H1 (cell line): ENCODE measurements around the gene SLC7A14. TPM values are rescaled to one million over a fixed set of nuclear protein-coding genes. Genes with fewer than 3 reads are reported as not detected.

Source experiments
- CTCF ChIA-PET: fragments of 300-600 bp; sonication (Branson Sonifier 250); formaldehyde crosslinking; loops from one replicate; lab custom pipeline; 2021; ENCODE audit not compliant: partially characterized antibody; lab: Charles Lee
- POLR2A ChIA-PET: fragments of 300-600 bp; sonication (Branson Sonifier 250); formaldehyde crosslinking; loops from one replicate; lab custom pipeline; 2021; ENCODE audit warnings: inconsistent platforms; ENCODE audit not compliant: partially characterized antibody; lab: Charles Lee
- DNase-seq, 2 experiments: peaks; one replicate each; pipeline versions ENCODE4 v3.0.0 to v3.0.0-alpha.2; 2010 to 2022; ENCODE audit warnings: low spot score in 2 of 2, low read depth in 1 of 2, mixed read lengths in 1 of 2
- FAIRE-seq: peaks from 2 replicates; lab custom pipeline; 2011; peaks lifted over from hg19 to GRCh38; lab: Jason Lieb, UNC
- H2AFZ ChIP-seq: 2 replicates; pipeline ENCODE4 v1.8.1; 2012; ENCODE audit warnings: low read length, inconsistent platforms
- H2AK5ac ChIP-seq: 2 replicates; pipeline ENCODE4 v1.6.1; 2013; ENCODE audit warnings: low read depth, low read length
- H2BK120ac ChIP-seq: replicated peaks from 2 replicates; pipeline ENCODE3; 2013; ENCODE audit warnings: low read depth, low read length, inconsistent platforms
- H2BK12ac ChIP-seq: 2 replicates; pipeline ENCODE4 v1.6.1; 2013; ENCODE audit warnings: low read depth, low read length
- H2BK15ac ChIP-seq: 2 replicates; pipeline ENCODE4 v1.6.1; 2013; ENCODE audit warnings: low read length
- H2BK20ac ChIP-seq: 2 replicates; pipeline ENCODE4 v1.6.1; 2013; ENCODE audit warnings: low read length
- H2BK5ac ChIP-seq: 2 replicates; pipeline ENCODE4 v1.6.1; 2013; ENCODE audit warnings: low read depth, low read length
- H3K14ac ChIP-seq: 2 replicates; pipeline ENCODE4 v1.6.1; 2013; ENCODE audit warnings: inconsistent platforms; ENCODE audit not compliant: insufficient read length
- H3K18ac ChIP-seq: 2 replicates; pipeline ENCODE4 v1.6.1; 2013; ENCODE audit warnings: low read length; ENCODE audit errors: extremely low read depth
- H3K23ac ChIP-seq: 2 replicates; pipeline ENCODE4 v1.6.1; 2013; ENCODE audit warnings: inconsistent platforms; ENCODE audit not compliant: insufficient read length
- H3K23me2 ChIP-seq: 2 replicates; pipeline ENCODE4 v1.6.1; 2013; ENCODE audit warnings: low read depth, low read length
- H3K27ac ChIP-seq: 2 replicates; pipeline ENCODE4 v1.6.1; 2011; ENCODE audit warnings: low read depth, low read length, inconsistent platforms
- H3K27me3 ChIP-seq, 4 experiments: replicated peaks in 1 of 4; 1 replicate in 1 of 4; 2 replicates in 3 of 4; pipeline versions ENCODE4 v1.6.1 to v1.8.1; 2011 to 2013; ENCODE audit warnings: low read length in 3 of 4, mild to moderate bottlenecking in 3 of 4, inconsistent platforms in 2 of 4, mixed read lengths in 2 of 4, moderate library complexity in 1 of 4; ENCODE audit not compliant: control insufficient read depth in 3 of 4, insufficient read depth in 3 of 4; ENCODE audit errors: extremely low read depth in 1 of 4
- H3K36me3 ChIP-seq, 4 experiments: 2 replicates each; pipeline versions ENCODE4 v1.6.1 to v1.8.1; 2011 to 2013; ENCODE audit warnings: mild to moderate bottlenecking in 4 of 4, low read length in 3 of 4, moderate library complexity in 2 of 4, control low read depth in 1 of 4, inconsistent platforms in 1 of 4; ENCODE audit not compliant: insufficient read depth in 4 of 4, control insufficient read depth in 2 of 4
- H3K4ac ChIP-seq: replicated peaks from 2 replicates; pipeline ENCODE3; 2013; ENCODE audit warnings: low read length, low read depth, mixed read lengths, inconsistent platforms; ENCODE audit not compliant: insufficient read length
- H3K4me1 ChIP-seq, 4 experiments: replicated peaks in 1 of 4; 1 replicate in 1 of 4; 2 replicates in 3 of 4; pipeline versions ENCODE4 v1.6.1 to v1.8.1; 2011 to 2013; ENCODE audit warnings: low read length in 3 of 4, inconsistent platforms in 2 of 4, mixed read lengths in 1 of 4; ENCODE audit not compliant: insufficient read depth in 4 of 4, control insufficient read depth in 3 of 4
- H3K4me2 ChIP-seq, 2 experiments: 2 replicates each; pipeline versions ENCODE4 v1.6.1 to v1.8.1; 2011 to 2013; ENCODE audit warnings: low read depth in 2 of 2, low read length in 2 of 2, control low read depth in 1 of 2, inconsistent platforms in 1 of 2, mild to moderate bottlenecking in 1 of 2; ENCODE audit not compliant: insufficient read depth in 1 of 2
- H3K4me3 ChIP-seq, 4 experiments: fragments of 200-600, 300-600 bp in 1 of 4; sonication (generic), shearing (Covaris generic), sonication (Bioruptor Twin) in 1 of 4; 2 replicates each; pipeline versions ENCODE4 v1.5.1 to v1.8.1; 2011 to 2016; ENCODE audit warnings: low read length in 4 of 4, low read depth in 3 of 4, control low read depth in 2 of 4, inconsistent platforms in 2 of 4, mild to moderate bottlenecking in 2 of 4, mixed read lengths in 1 of 4, moderate library complexity in 1 of 4; ENCODE audit not compliant: insufficient read depth in 2 of 4; ENCODE audit errors: extremely low read depth in 1 of 4
- H3K56ac ChIP-seq: replicated peaks from 2 replicates; pipeline ENCODE3; 2013; ENCODE audit warnings: low read depth, mild to moderate bottlenecking, mixed read lengths, low read length, inconsistent platforms; ENCODE audit not compliant: insufficient read length
- H3K79me1 ChIP-seq: 2 replicates; pipeline ENCODE4 v1.6.1; 2013; ENCODE audit warnings: low read depth, low read length, control low read depth
- H3K79me2 ChIP-seq, 2 experiments: 2 replicates each; pipeline versions ENCODE4 v1.6.1 to v1.8.1; 2012 to 2013; ENCODE audit warnings: low read length in 2 of 2, mild to moderate bottlenecking in 2 of 2, inconsistent platforms in 1 of 2; ENCODE audit not compliant: insufficient read depth in 2 of 2, control insufficient read depth in 1 of 2
- H3K9ac ChIP-seq, 4 experiments: replicated peaks in 1 of 4; 1 replicate in 1 of 4; 2 replicates in 3 of 4; pipeline versions ENCODE4 v1.6.1 to v1.8.1; 2011 to 2013; ENCODE audit warnings: low read depth in 3 of 4, low read length in 3 of 4, control low read depth in 2 of 4, mild to moderate bottlenecking in 2 of 4, moderate library complexity in 2 of 4, inconsistent platforms in 1 of 4; ENCODE audit errors: extremely low read depth in 1 of 4
- H3K9me3 ChIP-seq, 2 experiments: 2 replicates each; pipeline versions ENCODE4 v1.6.1 to v1.8.1; 2012 to 2013; ENCODE audit warnings: mild to moderate bottlenecking in 2 of 2, moderate library complexity in 2 of 2, control low read depth in 1 of 2, inconsistent platforms in 1 of 2, low read depth in 1 of 2, low read length in 1 of 2, mixed read lengths in 1 of 2; ENCODE audit not compliant: insufficient read depth in 2 of 2
- H4K20me1 ChIP-seq, 2 experiments: replicated peaks in 1 of 2; 2 replicates each; pipeline versions ENCODE3 to v1.8.1; 2011 to 2013; ENCODE audit warnings: inconsistent platforms in 2 of 2, low read length in 2 of 2, mild to moderate bottlenecking in 1 of 2; ENCODE audit not compliant: insufficient read depth in 2 of 2, control insufficient read depth in 1 of 2
- H4K5ac ChIP-seq: 2 replicates; pipeline ENCODE4 v1.6.1; 2013; ENCODE audit warnings: low read length, low read depth, mixed read lengths, inconsistent platforms; ENCODE audit not compliant: insufficient read length
- H4K8ac ChIP-seq: 2 replicates; pipeline ENCODE4 v1.8.0; 2013; ENCODE audit warnings: mild to moderate bottlenecking, moderate library complexity, low read length, inconsistent platforms; ENCODE audit not compliant: insufficient read depth; ENCODE audit errors: extremely low read depth
- H4K91ac ChIP-seq: replicated peaks from 2 replicates; pipeline ENCODE3; 2013; ENCODE audit warnings: low read length, mixed read lengths, inconsistent platforms; ENCODE audit not compliant: insufficient read length
- CREB1 ChIP-seq: IDR thresholded peaks from 2 replicates; pipeline ENCODE4 v1.6.1; 2012; ENCODE audit warnings: inconsistent platforms
- GABPA ChIP-seq: IDR thresholded peaks from 2 replicates; pipeline ENCODE4 v1.6.1; 2011; ENCODE audit warnings: mild to moderate bottlenecking, low read length, moderate library complexity, borderline replicate concordance; ENCODE audit not compliant: insufficient read depth
- JUN ChIP-seq: IDR thresholded peaks from 2 replicates; pipeline ENCODE4 v1.6.1; 2011; ENCODE audit warnings: low read depth, mild to moderate bottlenecking, improper control_type of control experiment, low read length
- RFX5 ChIP-seq: IDR thresholded peaks from 2 replicates; pipeline ENCODE4 v1.6.1; 2011; ENCODE audit warnings: low read depth, low read length, improper control_type of control experiment, borderline replicate concordance
- TBP ChIP-seq: IDR thresholded peaks from 2 replicates; pipeline ENCODE4 v1.6.1; 2011; ENCODE audit warnings: low read depth, low read length, improper control_type of control experiment
- ZNF274 ChIP-seq: IDR thresholded peaks from 2 replicates; pipeline ENCODE4 v1.7.0; 2012; ENCODE audit warnings: low read length, borderline replicate concordance; ENCODE audit errors: extremely low read depth
- polyA plus RNA-seq, 7 experiments: library from polyadenylated mRNA; depleted of rRNA in 3 of 7; stranded (reverse) in 5 of 7; unstranded in 2 of 7; fragments of >200 nt in 5 of 7; fragments of 200-250 nt in 2 of 7; gene quantifications; 1 replicate in 5 of 7; 2 replicates in 1 of 7; 4 replicates in 1 of 7; pipeline versions ENCODE4 v1.2.1 to v1.2.3, GENCODE V29; 2011 to 2013; ENCODE audit warnings: missing spikeins in 2 of 7, mixed read lengths in 2 of 7
- total RNA-seq: library from RNA; stranded (reverse); fragmentation: NEBNext Ultra II Directional; extraction: Animal tissue kit (Norgen Biotek cat#: 25700); gene quantifications from 2 replicates; pipeline ENCODE4 v1.2.1, GENCODE V29; 2021

SLC7A14 gene
- total and polyA plus RNA-seq, 2 of the 8 experiments (the other 6 are each of a cell fraction or from before 2014, with no cell fraction given): 0.21 to 0.95 TPM

- Histone ChIP-seq H2BK12ac (no peak overlapping the region), H3K27ac (no peak overlapping the region), H4K8ac (no peak overlapping the region), H3K4ac (no peak overlapping the region), H3K18ac (no peak overlapping the region), H3K79me1 (no peaks in the 10 kb centered on the region), H3K36me3 (no peaks in the 10 kb centered on the region), H3K4me1 (no peaks in the 10 kb centered on the region), H2BK15ac (no peak overlapping the region), H2BK5ac (no peak overlapping the region), H3K4me2 (no peak overlapping the region), H3K27me3 (no peaks in the 10 kb centered on the region), H4K5ac (no peak overlapping the region), H2BK20ac (no peak overlapping the region), H2BK120ac (no peak overlapping the region), H3K79me2 (no peaks in the 10 kb centered on the region), H4K20me1 (no peaks in the 10 kb centered on the region), H3K23ac (no peak overlapping the region), H3K4me3 (no peak overlapping the region), H3K56ac (no peak overlapping the region), H3K9ac (no peak overlapping the region), H2AK5ac (no peak overlapping the region), H3K23me2 (no peaks in the 10 kb centered on the region), H4K91ac (no peak overlapping the region), H3K9me3 (no peaks in the 10 kb centered on the region), H3K14ac (no peak overlapping the region), H2AFZ (no peak overlapping the region)
- no peak for FAIRE-seq
- CTCF ChIA-PET: interaction anchor here (0.6 to 4.3 kb wide), 3 partner anchors 31 to 368 kb away, joined by 3 to 20 read pairs (median 7); no protein-coding TSS in a partner anchor
- DNase-seq: no peak
- TF ChIP-seq GABPA (no peak), ZNF274 (no peak), TBP (no peak), CREB1 (no peak), JUN (no peak), RFX5 (no peak)
- POLR2A ChIA-PET: no interaction called here
Measured at GRCh38 chr3:170443457-170443856, 142.4 kb downstream of the SLC7A14 start.
